GM19035 (cell line): ENCODE results near the gene NEAT1.
"Not testable (repeated sequence)": the region's sequence is repeated elsewhere in the genome, so short reads cannot be mapped to it uniquely, and the experiment has no call there.

ENCODE experiments used
- ATAC-seq: cut with Tn5 transposase; IDR thresholded peaks from one replicate; pipeline ENCODE4 v1.9.1; 2021; ENCODE audit not compliant: unreplicated experiment

Gene NEAT1

GRCh38 chr11:65404638-65405339 is 17.8 kb upstream of the NEAT1 start:
- ATAC-seq = no peak

- ATAC-seq = no peak
These were observed 11.5 kb upstream of the NEAT1 start for GRCh38 chr11:65410936-65411680.

- no peak for ATAC-seq
These were observed 10.9 kb upstream of the NEAT1 start for GRCh38 chr11:65411681-65412070.

DNA sequence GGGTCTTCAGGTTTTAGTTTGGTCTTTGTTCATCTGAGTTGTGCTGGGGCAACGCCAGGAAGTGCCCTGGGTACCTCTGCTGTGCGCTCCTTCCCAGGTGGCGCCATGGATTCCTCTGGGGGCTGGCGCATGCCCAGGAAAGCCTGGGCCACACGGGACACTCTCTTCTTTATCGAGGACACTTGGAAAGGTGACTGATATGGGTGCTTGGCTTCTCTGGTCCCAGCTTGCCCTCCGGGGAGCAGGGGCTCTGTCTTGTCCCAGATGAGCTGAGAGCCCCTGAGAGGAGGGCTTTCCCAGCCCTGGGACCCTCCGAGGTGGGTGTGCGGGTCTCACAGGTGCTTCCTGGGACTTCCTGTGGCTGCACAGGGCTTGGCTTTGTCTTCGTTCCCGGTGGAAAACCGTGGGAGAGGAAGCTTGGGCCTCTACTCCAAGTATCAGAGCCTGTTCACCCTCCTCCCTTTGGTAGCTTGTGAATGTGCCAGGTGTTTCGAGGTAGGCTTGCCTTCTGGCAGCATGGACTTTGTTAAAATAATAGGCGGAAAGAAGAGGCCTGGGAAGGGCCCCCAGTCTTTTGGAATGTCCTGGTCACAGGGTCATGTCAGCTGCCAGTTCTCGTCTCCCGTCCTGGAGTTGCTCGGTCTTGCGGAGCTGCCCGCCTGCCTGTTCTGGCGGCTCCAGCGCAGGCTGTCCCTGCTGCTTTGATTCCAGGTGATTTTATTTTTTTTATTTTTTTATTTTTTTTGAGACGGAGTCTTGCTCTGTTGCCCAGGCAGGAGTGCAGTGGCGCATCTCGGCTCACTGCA is 10.1 kb upstream of the NEAT1 start:
- no peak for ATAC-seq

GRCh38 chr11:65413077-65413664 is 9.4 kb upstream of the NEAT1 start:
- ATAC-seq = not testable (repeated sequence)

DNA sequence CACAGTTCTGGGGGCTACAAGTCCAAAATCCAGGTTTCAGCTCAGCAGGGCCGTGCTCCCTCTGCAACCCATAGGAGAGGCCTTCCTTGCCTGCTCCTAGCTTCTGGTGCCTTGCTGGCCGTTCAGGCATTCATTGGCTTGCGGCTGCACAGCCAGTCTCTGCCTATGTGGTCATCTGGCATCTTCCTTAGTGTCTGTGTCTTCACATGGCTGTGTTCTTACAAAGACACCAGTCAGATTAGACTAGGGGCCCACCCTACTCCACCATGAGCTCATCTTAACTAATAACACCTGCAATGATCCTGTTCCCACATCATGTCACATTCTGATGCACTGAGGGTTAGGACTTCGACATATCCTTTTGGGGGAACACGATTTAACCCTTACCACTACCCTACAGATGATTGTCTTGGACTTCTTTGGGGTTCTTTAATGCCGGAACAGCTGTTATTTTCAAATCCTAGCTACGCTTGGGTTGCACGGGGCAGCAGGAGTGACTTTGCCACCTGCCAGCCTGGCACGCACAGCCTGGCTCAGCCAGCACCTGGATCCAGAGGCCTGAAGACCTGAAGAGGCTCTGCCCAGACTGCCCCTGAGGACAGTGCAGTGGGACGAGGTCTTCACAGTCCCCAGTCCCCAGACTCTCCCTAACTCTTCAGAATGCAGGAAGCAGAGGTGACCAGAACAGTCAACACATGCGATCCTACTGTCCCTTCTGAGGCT is 7.7 kb upstream of the NEAT1 start:
- no peak for ATAC-seq

DNA sequence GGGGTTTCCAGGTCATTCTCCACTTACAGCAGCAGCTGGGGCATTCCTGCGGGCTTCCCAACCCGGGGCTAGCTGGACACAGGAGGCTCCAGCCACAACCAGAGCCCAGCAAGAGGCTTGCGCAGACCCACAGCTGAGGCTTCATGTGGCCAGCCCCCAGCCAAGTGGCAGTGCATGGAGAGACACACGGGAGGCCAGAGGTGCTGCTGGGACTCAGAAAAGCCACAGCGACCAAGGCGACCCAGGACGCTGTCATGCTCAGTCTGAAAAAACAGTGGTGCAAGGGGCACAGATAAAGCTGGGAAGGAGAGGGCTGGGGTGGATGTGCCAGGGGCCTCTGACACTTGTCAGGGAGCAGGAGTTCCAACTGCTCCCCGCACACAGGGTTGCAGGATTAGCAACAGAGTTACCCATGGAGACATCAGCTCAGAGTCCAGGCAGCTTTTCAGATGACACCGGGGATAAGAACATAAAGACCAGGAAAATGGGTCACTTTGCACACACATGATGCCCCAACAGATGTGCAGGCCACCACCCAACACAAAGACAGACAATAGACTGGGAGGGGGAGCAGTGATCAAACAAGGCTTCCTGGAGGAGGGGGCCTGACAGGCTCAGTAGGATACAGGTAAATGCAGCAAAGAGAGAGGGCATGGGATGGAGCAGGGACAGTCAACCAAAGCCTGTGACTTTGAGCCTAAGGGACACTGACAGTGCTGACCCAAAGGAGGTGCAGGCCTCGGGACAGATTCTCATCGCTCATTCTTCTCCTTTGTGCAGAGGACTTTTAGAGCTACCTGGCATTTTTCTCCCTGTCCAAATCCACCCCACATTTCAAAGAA is 6.9 kb upstream of the NEAT1 start:
- no peak for ATAC-seq

- peak; percentile 37 for ATAC-seq
These were observed 6.2 kb upstream of the NEAT1 start for GRCh38 chr11:65416341-65416824.

DNA sequence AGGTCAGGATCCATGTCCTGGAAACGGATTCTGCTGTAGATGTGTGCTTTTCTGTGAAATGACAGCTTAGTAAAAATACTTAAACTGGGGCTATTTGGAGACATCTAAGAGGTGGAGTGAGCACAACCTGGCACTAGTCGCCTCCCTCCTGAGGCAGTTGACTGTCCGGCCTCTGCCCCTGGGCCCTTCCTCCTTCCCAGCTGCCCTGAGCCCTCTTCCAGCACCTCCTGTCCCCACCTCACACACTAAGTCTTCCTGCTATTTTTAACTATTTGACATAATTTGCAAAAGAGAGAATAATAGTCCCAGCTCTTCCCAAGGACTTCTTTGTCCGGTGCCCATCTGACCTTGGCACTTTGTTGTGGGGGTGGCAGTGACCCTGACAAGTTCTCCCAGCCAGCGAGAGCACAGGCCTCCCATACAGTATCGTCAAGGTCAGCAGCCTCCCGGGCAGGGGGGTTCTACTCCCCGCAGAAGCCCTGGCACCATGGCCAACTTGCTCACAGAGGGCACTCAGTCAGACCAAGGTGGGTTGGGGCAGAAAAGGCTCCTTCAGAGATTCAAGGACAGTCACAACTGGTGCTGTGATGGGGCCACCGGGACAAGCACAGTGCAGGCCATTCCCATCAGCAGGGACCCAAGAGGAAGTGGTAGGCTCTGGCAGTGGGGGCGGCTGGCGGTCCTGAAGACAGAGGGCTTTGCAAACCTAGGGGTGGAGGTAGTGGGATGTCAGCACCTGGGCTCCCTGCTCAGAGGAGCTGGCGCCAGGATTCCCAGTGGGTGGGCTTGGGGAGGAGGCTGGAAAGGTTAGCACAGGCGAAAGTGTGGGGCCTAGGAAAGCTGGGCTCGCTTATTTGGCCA is 5.5 kb upstream of the NEAT1 start:
- ATAC-seq = no peak

GRCh38 chr11:65417702-65418430 is 4.7 kb upstream of the NEAT1 start:
- no peak for ATAC-seq

DNA sequence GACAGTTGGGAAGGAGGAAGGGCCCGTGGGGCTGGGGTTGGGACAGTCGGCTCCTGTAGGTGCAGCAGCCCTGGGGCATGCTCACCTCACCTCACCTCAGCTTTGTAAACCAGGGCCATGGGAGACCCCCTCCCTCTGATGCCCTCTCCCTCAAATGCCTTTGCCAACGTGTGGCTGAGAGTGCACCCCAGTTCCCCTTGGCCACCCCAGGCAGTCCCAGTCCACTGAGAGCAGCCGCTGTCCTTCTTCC is 4.2 kb upstream of the NEAT1 start:
- ATAC-seq = no peak

DNA sequence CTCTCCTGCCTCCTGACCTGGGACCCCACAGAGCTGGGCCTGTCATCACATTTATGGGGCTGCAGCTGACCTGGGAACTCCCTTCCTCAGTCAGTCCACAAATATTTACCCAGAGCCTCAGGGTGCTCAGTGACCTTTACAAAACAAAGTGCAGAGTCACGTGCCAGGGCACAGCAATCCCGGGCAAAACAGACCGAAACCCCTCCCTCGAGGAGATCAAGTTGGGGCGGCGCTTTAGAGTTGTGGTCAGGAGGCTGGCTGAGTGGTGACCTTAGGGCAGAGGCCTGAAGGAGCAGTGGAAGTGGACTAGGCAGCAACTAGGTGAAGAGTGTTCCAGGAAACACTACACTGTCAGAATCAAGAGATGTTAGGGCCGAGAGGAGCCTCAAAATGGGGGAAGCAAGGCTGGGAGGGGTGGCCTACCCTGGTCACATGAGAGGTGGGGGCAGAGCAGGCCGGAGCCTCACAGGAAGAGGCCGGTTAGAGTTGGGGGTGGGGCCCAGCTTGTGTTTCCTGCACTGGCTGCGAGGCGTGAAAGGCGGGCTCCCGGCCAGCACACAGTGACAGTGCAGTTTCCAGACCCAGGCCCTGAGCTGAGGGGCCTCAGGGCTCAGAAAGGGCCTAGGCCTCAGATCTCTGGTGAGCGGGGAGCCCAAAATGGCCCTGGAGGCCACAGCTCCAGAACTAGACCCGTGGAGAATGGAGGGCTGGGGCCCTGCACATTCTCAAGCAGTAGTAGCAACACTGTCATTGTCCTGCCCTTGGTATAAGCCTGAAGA is 3.7 kb upstream of the NEAT1 start:
- ATAC-seq = peak; percentile 34

GRCh38 chr11:65419460-65419771 is 3.2 kb upstream of the NEAT1 start:
- no peak for ATAC-seq

DNA sequence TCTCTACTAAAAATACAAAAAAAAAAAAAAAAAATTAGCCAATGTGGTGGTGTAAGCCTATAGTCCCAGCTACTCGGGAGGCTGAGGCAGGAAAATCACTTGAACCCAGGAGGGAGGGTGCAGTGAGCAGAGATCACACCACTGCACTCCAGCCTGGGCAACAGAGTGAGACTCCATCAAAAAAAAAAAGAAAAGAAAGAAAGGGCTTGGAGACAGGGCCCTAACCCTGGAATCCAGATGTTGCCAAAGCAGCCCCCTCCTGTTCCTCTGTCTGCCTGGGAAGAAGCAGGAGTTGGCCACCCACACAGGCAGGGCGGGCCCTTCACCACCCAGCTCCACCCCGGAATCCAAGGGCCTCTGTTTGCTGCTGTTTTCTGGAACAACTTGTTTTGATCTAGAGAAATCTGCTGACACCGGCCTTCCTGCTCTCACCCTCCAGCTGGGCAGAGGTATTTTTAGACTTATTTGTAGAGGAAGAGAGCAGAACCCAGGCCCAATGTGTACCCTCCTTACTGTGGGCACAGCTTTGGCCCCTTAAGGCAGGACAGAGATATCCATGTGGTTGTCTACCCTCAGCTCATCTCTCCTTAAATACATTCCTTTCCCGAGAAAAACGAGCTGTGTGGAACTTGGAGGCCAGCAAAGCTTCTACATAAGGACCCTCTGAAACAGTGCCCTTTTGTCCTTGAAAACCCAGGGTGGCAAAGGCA is 2.7 kb upstream of the NEAT1 start:
- no peak for ATAC-seq

DNA sequence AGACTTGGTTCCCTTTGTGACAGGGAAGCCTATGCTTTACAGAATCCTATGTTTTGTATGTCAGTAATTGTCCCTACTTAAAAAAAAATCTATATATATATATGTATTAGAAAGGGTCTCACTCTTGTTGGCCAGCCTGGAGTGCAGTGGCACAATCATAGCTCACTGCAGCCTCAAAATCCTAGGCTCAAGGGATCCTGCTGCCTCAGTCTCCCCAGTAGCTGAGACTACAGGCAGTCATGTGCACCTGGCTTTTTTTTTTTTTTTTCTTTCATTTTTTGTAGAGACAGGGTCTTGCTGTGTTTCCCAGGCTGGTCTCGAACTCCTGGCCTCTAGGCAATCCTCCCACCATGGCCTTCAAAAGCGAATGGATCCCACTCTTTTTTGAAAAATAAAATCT is 2.1 kb upstream of the NEAT1 start:
- no peak for ATAC-seq

GRCh38 chr11:65420979-65421793 is 1.4 kb upstream of the NEAT1 start:
- no peak for ATAC-seq
